SK-MEL-5 (cell line): Measurements from ENCODE around the gene DNAH8. TPM values are rescaled to one million over a fixed set of nuclear protein-coding genes. Genes with fewer than 3 reads are reported as not detected.
A peak's percentile ranks its signal among the peaks of the same experiment; 100 is the strongest.

Experiments
- DNase-seq: peaks from one replicate; pipeline ENCODE4 v3.0.0-alpha.2; 2016; ENCODE audit warnings: low read depth, low spot score
- in situ Hi-C: cut with HindIII; loops from 2 replicates; pipeline ENCODE4 v1.10.0; 2016; ENCODE audit warnings: low sequenced_read_pairs, high pct_unique_total_duplicates, low pct_unique_long_range_greater_than_20kb
- total RNA-seq: library from RNA; depleted of rRNA; stranded (reverse); fragments of >200 nt; shearing (Covaris generic); gene quantifications from 2 replicates; pipeline ENCODE4 v1.2.3, GENCODE V29; 2014

DNAH8 gene
- total RNA-seq, 1 experiment from 2014 or later: under 0.01 TPM

DNA sequence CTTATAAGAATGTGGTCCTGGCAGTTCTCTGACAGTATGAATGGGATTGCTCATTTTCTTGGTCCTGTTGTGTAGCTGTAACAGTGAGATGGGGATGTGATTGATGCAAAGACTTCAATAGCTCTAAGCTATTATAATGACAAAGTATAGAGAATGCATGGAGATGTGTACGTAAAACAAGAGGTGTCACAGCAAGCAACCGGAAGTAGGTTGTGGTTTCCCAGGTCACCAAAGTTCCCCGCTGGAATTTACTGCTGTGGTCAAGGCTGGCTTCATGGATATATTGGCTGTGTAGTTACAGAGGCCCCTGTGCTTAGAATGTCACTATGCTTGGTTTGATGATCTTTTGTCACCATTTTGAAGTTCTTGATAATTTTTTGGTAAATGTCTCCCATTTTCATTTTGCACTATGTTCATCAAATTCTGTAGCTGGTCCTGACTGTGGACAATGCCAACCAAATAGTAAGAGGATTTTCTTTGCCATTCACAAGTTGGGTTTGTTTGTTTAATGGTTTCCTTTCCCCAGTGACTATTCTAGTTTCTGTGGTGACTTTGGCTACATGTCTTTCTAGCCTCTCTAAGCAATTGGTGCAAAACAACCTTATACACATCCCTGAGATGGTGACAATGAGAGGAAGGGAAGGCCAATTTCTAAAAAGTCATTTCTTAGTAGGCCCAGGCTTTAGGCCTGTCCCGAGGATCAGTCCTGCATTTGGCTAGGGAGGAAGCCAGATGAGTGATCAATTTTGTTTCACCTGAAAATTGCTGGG, 10.5 kb downstream of the DNAH8 start:
- DNase-seq: no peak
- in situ Hi-C loops: no loop called here

GRCh38 chr6:38728203-38728602, 13.1 kb downstream of the DNAH8 start:
- in situ Hi-C loops: no loop called here
- no peak for DNase-seq

DNA sequence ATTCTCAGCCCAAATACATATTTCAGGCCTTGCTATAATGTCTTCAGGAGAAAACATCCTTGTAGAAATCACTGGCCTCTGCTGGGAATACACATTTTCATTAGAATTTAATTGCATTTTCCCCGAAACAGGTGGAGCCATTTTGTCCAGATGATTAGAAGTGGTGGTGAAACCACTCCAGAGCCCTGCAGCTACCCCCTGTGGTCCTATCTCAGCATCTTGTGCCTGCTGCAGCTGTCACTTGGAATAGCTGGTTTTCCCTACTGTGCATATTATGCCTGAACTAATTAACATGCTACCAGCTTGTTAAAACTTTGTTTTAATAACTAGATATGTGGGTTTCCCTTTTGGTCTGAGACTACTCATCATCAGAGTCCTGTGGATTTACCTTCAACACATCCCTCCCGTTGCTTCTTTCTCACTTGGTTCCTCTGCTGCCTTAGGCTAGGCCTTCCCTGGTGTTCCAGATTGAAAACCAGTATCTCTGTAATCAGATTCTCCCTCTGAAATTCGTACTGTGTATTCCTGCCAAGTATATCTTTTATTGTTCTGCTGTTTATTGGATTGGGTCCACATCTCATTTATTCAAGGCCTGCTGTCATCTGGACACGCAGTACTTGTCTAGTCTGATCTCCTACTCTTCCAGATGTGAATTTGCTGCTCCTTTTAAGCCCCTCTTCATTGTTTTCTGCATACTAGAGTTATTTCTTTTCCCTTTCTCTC, 15.2 kb downstream of the DNAH8 start:
- in situ Hi-C loops: no loop called here
- no peak for DNase-seq

DNA sequence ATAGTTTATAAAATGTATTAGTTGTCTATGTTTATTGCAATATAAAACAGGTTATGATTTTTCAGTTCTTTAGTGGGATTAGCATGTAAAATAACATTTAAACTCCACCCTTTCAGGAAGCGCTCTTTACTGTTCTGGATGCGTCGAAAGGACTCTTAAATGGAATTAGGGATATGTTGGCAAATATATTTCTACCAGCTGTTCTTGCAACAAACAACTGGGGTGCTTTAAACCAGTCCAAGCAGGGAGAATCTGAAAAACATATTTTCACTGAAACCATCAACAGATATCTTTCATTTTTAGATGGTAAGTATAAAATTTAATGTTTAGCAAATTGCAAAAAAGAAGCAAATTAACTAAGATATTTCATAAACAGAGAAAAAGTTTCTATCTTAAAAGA, 21.8 kb downstream of the DNAH8 start:
- in situ Hi-C loops: no loop called here
- DNase-seq: no peak

GRCh38 chr6:38738261-38738660, 23.1 kb downstream of the DNAH8 start:
- no peak for DNase-seq
- in situ Hi-C loops: no loop called here

GRCh38 chr6:38739532-38739931, 24.4 kb downstream of the DNAH8 start:
- in situ Hi-C loops: no loop called here
- peak; percentile 7 for DNase-seq

- DNase-seq: no peak
- in situ Hi-C loops: no loop called here
These were observed 34.4 kb downstream of the DNAH8 start for GRCh38 chr6:38749473-38749872.

DNA sequence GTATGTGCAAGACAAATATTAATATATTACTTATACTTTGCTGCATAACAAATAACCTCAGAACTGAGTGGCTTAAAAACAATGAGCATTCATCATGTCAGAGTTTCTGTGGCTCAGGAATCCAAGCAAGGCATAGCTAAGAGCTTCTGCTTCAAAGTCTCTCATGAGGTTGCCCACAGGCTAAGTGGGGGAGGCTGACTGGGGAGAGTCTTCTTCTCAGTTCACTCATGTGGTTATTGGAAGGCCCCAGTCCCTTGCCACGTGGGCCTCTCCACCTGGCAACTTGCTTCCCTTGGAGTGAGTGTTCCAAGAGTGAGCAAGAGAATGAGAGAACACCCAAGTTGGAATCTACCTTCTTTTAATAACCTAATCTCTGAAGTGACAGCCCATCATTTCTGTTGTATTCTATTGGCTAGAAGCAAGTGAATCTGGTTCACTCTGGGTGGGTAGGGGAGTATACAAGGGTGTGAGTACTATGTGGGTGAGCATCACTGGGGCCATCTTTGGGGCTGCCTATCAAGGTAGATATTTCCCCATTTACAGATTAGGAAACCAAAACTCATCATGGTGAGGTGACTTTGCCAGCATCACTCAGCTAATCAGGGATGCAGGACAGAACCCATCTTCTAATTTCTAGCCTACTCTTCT, 36.0 kb downstream of the DNAH8 start:
- in situ Hi-C loops: no loop called here
- no peak for DNase-seq

DNA sequence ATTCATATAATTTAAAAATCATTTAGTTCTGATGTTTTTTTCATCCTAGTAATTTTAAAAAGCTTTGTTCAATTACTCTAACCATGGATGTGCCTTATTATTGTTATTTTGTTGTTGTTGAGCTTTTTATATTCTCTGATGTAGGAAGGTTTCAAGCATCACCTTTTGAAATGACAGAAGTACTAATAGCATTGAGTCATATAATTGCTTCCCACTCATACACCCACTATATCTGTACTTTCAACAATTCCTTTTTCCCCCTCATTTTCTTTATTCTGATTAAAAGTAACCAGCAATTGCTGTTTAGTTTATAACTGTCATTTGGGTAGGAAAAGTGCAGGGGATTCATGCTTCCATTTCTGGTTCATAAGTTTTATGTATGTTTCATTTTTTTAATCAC, 38.6 kb downstream of the DNAH8 start:
- in situ Hi-C loops: no loop called here
- no peak for DNase-seq

DNA sequence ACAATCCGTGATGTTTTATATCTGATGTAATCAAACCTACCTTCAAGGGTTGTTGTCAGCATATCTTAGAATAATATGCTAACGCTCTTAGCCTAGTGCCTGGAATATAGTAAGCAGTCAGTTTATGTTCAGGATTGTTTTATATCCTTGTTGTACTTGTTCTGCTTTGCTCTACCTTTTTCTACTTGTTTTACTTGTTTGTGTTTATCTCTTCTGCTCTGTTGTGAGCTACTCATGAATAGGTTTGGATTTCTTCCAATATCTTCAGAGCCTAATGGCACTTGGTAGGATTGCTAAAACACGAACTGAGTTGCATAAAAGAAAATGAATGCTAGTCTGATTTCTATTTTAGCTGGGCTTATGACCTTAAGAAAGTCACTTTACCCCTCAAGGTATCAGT, 40.1 kb downstream of the DNAH8 start:
- in situ Hi-C loops: no loop called here
- no peak for DNase-seq

- in situ Hi-C loops: no loop called here
- DNase-seq: no peak
These were observed 40.8 kb downstream of the DNAH8 start for GRCh38 chr6:38755874-38756273.

DNA sequence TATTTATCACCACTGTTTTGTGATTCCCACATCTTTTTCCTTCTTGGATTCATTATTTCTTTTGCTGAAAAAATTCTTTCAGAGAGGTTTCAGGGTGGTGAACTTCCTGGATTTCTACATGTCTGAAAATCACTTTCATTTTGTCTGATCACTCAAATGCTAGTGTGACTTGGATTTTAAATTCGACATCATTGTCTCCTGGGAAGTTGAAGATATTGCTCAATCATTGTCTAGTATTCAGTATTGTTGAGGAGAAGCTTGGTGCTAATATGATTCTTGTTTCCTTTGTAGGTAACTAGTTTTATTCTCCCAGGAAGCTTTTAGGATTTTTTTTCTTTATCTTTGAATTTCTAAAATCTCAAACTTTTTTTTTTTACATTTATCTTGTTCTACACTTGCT, 45.0 kb downstream of the DNAH8 start:
- in situ Hi-C loops: no loop called here
- no peak for DNase-seq

- in situ Hi-C loops: no loop called here
These were observed 47.7 kb downstream of the DNAH8 start for GRCh38 chr6:38762848-38763247.

DNA sequence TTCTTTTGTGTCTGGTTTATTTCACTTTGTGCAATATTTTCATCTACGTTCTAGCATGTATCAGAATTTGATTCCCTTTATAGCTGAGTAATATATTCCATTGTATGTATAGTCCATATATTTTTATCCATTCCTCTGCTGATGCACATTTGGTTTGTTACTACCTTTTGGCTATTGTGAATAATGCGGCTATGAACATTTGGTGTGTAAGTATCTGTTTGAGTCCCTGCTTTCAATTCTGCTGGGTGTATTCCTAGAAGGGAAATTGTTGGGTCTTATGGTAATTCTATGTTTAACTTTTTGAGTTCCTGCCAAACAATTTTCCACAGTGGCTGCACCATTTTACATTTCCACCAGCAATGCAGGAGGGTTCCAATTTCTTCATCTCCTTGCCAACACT, 52.4 kb downstream of the DNAH8 start:
- in situ Hi-C loops: no loop called here
- no peak for DNase-seq

More at GRCh38 chr6:38762848-38763247, 47.7 kb downstream of the DNAH8 start:
- DNase-seq: no peak

DNA sequence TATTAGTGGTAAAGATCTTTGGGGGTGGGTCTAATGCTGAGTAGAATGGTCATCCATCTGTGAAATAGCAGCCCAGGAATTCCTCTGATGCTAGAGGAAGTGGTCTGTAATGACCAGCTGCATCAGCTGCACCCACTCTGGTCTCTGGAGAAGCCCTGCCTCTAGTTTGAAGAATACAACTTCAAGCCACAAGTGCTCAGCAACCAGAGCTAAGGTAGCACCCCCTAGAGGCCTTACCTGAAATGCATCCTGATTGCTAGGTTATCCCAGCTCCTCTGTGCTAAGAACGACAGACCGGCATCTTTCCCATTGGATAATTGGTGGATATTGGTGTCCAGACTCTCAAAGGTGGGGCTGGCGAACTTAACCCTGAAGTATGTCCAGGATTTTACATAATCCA, 58.2 kb downstream of the DNAH8 start:
- in situ Hi-C loops: no loop called here

GRCh38 chr6:38774929-38775707, 60.0 kb downstream of the DNAH8 start:
- no peak for DNase-seq
- in situ Hi-C loops: no loop called here

More for the DNA sequence above, 58.2 kb downstream of the DNAH8 start:
- DNase-seq: peak; percentile 54

- DNase-seq: no peak
- in situ Hi-C loops: no loop called here
These were observed 60.8 kb downstream of the DNAH8 start for GRCh38 chr6:38775870-38776269.

DNA sequence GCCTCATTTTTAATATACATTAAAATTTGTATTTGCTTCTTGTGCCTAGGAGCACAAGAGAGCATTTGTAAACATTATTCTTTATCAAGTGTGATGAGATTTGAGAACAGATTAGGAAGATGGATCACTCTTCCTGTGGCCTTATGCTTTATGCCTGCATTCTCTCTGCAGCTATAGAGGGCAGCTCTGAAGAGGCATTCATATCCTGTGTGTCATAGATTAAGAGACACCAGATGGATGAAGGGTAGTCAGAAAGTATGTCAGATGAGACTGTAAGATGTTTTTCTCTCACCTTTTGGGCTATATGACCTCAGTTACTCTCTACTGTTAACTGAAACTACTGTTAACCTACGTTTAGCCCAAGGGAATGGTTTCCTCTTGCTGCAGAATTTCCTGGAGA, 61.4 kb downstream of the DNAH8 start:
- DNase-seq: no peak
- in situ Hi-C loops: no loop called here
